Small intestine (tissue), 7 donors: ENCODE measurements around the gene NAT16. TPM values are rescaled to one million over a fixed set of nuclear protein-coding genes. Genes with fewer than 3 reads are reported as not detected.
A peak's percentile ranks its signal among the peaks of the same experiment; 100 is the strongest.
"Not testable (repeated sequence)": the region's sequence is repeated elsewhere in the genome, so short reads cannot be mapped to it uniquely, and the experiment has no call there.

Source experiments
- DNase-seq, 2 donors: peaks; one replicate each; pipeline versions ENCODE4 v3.0.0 to v3.0.0-alpha.2; 2013
- FAIRE-seq: peaks from 2 replicates; lab custom pipeline; 2012; peaks lifted over from hg19 to GRCh38; lab: Jason Lieb, UNC
- H3K27ac ChIP-seq, 3 donors: one replicate each; pipeline ENCODE4 v1.5.1; 2013; ENCODE audit warnings: low read length in 2 of 3, mild to moderate bottlenecking in 2 of 3, control low read depth in 1 of 3, inconsistent platforms in 1 of 3, low read depth in 1 of 3, moderate library complexity in 1 of 3
- H3K27me3 ChIP-seq, 3 donors: one replicate each; pipeline ENCODE4 v1.6.1; 2013; ENCODE audit warnings: low read length in 3 of 3, inconsistent platforms in 1 of 3; ENCODE audit not compliant: control insufficient read depth in 3 of 3, insufficient read depth in 3 of 3
- H3K36me3 ChIP-seq, 3 donors: one replicate each; pipeline ENCODE4 v1.6.1; 2013; ENCODE audit warnings: low read length in 3 of 3, inconsistent platforms in 1 of 3, low read depth in 1 of 3, mild to moderate bottlenecking in 1 of 3, moderate library complexity in 1 of 3; ENCODE audit not compliant: control insufficient read depth in 3 of 3, insufficient read depth in 2 of 3
- H3K4me1 ChIP-seq, 3 donors: one replicate each; pipeline ENCODE4 v1.6.1; 2013; ENCODE audit warnings: low read length in 2 of 3, inconsistent platforms in 1 of 3, low read depth in 1 of 3, mild to moderate bottlenecking in 1 of 3, moderate library complexity in 1 of 3; ENCODE audit not compliant: control insufficient read depth in 3 of 3, insufficient read depth in 2 of 3
- H3K4me3 ChIP-seq, 3 donors: one replicate each; pipeline ENCODE4 v1.5.1; 2013; ENCODE audit warnings: low read length in 3 of 3, control low read depth in 1 of 3, inconsistent platforms in 1 of 3, low read depth in 1 of 3, mild to moderate bottlenecking in 1 of 3, moderate library complexity in 1 of 3
- H3K9me3 ChIP-seq, 2 donors: one replicate each; pipeline ENCODE4 v1.6.1; 2013; ENCODE audit warnings: low read depth in 1 of 2, low read length in 1 of 2; ENCODE audit not compliant: control insufficient read depth in 2 of 2, insufficient read depth in 1 of 2
- WGBS, 3 donors: extraction: QIAGEN DNeasy Blood & Tissue Kit; methylation state at CpG; one replicate each; pipeline ENCODE4 v1.1.7; 2013; 5-methylcytosine and 5-hydroxymethylcytosine counted together
- polyA plus RNA-seq, 4 donors: library from polyadenylated mRNA; stranded (reverse) in 3 of 4; unstranded in 1 of 4; fragments of 200-250 nt in 3 of 4; fragments of 120-200 nt in 1 of 4; gene quantifications; one replicate each; pipeline versions ENCODE4 v1.2.1 to v1.2.3, GENCODE V29; 2013
- donor health status: healthy with polysubstance abuse.
- donor health status: control.
- donor health status: control.
- donor health status: Bipolar disorder and iron deficiency.
- donor health status: healthy.

Gene NAT16
- polyA plus RNA-seq, 4 donors, result 0.04 to 0.10 TPM; not detected in 2

DNA sequence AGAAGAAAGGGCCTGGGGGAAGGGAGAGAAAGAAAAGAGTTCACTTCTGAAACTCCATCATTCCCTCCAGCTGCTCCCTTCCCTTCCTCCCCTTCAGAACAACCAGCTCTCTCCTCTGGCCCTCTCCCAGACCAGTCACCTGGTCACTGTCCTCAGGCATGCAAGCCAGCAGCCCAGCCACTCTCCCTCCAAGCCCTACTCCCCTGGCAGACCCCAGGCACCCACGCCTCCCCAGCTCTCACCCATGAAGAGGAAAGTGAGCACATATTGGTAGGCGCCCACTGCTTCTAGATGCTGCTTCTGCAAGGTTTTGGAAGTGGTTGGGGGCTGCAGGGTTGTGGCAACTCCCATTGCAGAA, 20.4 kb upstream of the NAT16 start:
- DNase-seq (peak in 1 of 2 donors; percentile 21), FAIRE-seq (no peak)
- Histone ChIP-seq H3K36me3 (peaks cover 0 to 32% (median 0%) of the 10 kb centered on the region in 3 donors), H3K27ac (peak overlapping the region; percentile 85 to 97 (median 92)), H3K27me3 (peaks cover 0 to 12% (median 9%) of the 10 kb centered on the region in 3 donors), H3K4me1 (peaks cover 0 to 20% (median 0%) of the 10 kb centered on the region in 3 donors), H3K4me3 (peak overlapping the region in 2 of 3 donors; percentile 83 to 85), H3K9me3 (no peaks in the 10 kb centered on the region)
- WGBS, 3 donors, result 30 to 65% (median 39%) methylated on average over 2 of the region's 2 CpGs

DNA sequence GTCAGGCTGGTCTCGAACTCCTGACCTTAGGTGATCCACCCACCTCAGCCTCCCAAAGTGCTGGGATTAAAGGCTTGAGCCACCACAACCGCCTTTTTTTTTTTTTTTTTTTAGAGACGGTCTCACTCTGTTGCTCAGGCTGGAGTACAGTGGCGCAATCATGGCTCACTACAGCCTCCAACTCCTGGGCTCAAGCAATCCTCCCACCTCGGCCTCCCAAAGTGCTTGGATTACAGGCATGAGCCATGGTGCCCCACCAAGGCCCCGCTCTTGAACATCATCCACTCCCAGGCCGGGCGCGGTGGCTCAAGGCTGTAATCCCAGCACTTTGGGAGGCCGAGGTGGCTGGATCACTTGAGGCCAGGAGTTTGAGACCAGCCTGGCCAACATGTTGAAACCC, 19.4 kb upstream of the NAT16 start:
- Histone ChIP-seq H3K4me3 (peak overlapping the region in 2 of 3 donors; percentile 83 to 85), H3K27me3 (peaks cover 0 to 12% (median 9%) of the 10 kb centered on the region in 3 donors), H3K4me1 (peaks cover 0 to 20% (median 0%) of the 10 kb centered on the region in 3 donors), H3K36me3 (peaks cover 0 to 34% (median 0%) of the 10 kb centered on the region in 3 donors), H3K27ac (peak overlapping the region in 1 of 3 donors; percentile 97)
- WGBS, 3 donors, result 84 to 94% (median 93%) methylated on average over 10 of the region's 10 CpGs
- H3K9me3 ChIP-seq, FAIRE-seq, DNase-seq: not testable (repeated sequence)

DNA sequence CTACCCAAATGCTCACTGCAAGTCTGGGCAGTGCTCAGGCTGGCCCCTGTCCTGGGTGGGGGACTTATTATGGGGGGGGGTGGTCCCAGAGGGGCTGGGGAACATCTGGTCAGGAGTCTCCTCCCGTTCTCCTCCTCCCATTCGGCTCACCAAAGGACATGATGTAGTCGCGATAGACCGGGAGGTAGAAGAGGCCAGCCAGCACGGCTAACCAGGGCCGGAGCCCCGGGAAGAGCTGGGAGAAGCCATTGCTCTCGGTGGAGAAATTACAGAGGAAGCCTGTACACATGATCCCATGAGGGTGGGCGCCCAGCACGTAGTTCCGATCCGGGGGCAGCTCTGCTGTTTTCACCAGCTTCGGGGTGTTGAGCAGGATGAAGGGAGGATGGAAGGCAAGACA, 18.4 kb upstream of the NAT16 start:
- Histone ChIP-seq H3K27ac (no peak overlapping the region), H3K9me3 (no peaks in the 10 kb centered on the region), H3K4me3 (no peak overlapping the region), H3K27me3 (peaks cover 0 to 12% (median 9%) of the 10 kb centered on the region in 3 donors), H3K4me1 (peaks cover 0 to 20% (median 0%) of the 10 kb centered on the region in 3 donors), H3K36me3 (peaks cover 0 to 34% (median 0%) of the 10 kb centered on the region in 3 donors)
- no peak for DNase-seq
- no peak for FAIRE-seq
- WGBS, 3 donors, result 75 to 88% (median 82%) methylated on average over 14 of the region's 14 CpGs

DNA sequence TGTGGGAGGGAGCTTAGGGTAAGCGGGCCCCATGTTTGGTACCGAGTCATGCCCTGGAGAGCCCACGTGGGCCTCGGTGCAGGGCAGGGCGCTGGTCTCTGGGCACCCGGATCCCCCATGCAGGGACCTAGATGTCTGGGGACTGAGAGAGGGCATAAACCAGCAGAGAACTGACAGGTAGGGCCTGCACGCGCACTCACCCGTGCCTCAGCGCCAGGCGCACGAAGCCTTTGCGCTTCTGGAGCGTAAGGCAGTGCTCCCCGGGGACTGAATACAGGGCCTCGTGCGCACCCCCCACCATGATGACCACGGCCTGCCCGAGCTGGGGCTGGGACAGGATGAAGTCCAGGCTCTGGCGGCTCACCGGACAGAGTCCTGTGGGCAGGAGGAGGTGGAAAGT, 17.9 kb upstream of the NAT16 start:
- H3K9me3 ChIP-seq, result no peaks in the 10 kb centered on the region
- 75 to 88% (median 86%) methylated on average over 21 of the region's 21 CpGs for WGBS, 3 donors
- FAIRE-seq (no peak), DNase-seq (no peak)
- H3K27ac ChIP-seq, result no peak overlapping the region
- H3K4me3 ChIP-seq, result no peak overlapping the region
- peaks cover 0 to 32% (median 0%) of the 10 kb centered on the region in 3 donors for H3K36me3 ChIP-seq
- peaks cover 0 to 20% (median 0%) of the 10 kb centered on the region in 3 donors for H3K4me1 ChIP-seq
- peaks cover 0 to 12% (median 9%) of the 10 kb centered on the region in 3 donors for H3K27me3 ChIP-seq

DNA sequence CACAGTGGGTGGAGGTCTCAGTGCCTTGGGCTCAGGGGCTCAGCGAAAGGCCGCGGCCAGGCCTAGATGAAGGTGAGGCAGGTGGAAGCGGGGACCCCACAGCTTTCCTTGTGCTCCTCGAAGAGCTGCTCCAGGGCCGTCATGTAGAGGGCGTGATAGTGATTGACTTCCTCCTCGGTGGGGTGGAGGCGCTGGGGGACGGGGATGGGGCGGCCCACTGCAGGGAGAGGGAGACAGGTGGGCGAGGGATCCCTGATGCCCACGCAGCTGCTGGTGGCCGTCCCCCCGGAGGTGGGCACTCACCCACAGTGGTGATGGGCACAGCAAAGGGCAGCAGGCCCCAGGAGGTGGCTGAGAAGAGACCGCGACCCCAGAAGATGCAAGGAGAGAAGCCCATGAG, 15.8 kb upstream of the NAT16 start:
- no peak for DNase-seq
- Histone ChIP-seq H3K9me3 (no peaks in the 10 kb centered on the region), H3K4me1 (peaks cover 0 to 16% (median 0%) of the 10 kb centered on the region in 3 donors), H3K36me3 (peaks cover 0 to 34% (median 0%) of the 10 kb centered on the region in 3 donors), H3K27me3 (peaks cover 0 to 5% (median 4%) of the 10 kb centered on the region in 3 donors), H3K4me3 (no peak overlapping the region), H3K27ac (no peak overlapping the region)
- FAIRE-seq, result no peak
- 86 to 92% (median 87%) methylated on average over 14 to 17 of the region's 17 CpGs for WGBS, 3 donors

DNA sequence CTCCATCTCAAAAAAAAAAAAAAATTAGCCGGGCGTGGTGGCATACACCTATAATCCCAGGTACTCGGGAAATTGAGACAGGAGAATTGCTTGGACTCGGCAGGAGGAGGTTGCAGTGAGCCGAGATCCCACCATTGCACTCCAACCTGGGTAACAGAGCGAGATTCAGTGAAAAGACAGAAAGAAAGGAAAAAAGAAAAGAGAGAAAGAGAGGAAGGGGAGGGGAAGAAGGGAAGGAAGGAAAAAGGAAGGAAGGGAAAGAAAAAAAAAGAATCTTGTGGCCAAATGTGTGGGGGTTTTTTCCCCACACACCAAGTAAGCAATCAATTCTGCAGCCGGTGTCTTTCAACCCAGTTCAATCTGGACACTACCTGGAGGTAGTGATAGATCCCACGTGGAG, 9.0 kb upstream of the NAT16 start:
- H3K4me1 ChIP-seq, result peaks cover 0 to 11% (median 0%) of the 10 kb centered on the region in 3 donors
- DNase-seq (no peak), FAIRE-seq (no peak)
- H3K27me3 ChIP-seq, result peaks cover 0 to 6% (median 0%) of the 10 kb centered on the region in 3 donors
- no peak overlapping the region for H3K4me3 ChIP-seq
- peaks cover 0 to 5% (median 0%) of the 10 kb centered on the region in 3 donors for H3K36me3 ChIP-seq
- no peaks in the 10 kb centered on the region for H3K9me3 ChIP-seq
- H3K27ac ChIP-seq, result no peak overlapping the region
- WGBS, 3 donors, result 67 to 78% (median 75%) methylated on average over 8 of the region's 8 CpGs

DNA sequence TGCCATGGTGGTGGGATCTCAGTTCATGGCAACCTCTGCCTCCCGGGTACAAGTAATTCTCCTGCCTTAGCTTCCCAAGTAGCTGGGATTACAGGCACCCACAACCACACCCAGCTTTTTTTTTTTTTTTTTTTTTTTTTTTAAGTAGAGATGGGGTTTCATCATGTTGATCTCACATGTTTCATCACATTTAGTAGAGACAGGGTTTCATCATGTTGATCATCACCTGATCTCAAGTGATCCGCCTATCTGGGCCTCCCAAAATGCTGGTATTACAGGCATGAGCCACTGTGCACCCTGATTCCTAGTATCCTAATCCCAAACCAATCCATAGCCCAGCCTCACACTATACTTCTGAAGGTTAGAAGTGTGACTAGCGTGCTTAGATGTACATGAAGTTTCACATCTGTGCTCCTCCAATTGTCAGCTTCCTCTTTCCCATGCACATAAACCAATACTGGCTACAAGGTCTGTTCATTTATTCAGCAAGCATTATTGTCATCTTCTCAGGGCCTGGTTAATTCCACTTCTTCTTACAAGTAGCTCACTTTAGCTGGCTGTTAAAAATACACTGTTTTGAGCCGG, 6.8 kb upstream of the NAT16 start:
- WGBS, 3 donors, result 73 to 94% (median 83%) methylated on average over 4 of the region's 4 CpGs
- FAIRE-seq, result no peak
- no peaks in the 10 kb centered on the region for H3K9me3 ChIP-seq
- no peak overlapping the region for H3K27ac ChIP-seq
- peaks cover 0 to 12% (median 3%) of the 10 kb centered on the region in 3 donors for H3K27me3 ChIP-seq
- DNase-seq, result no peak
- H3K4me1 ChIP-seq, result peaks cover 0 to 9% (median 0%) of the 10 kb centered on the region in 3 donors
- H3K4me3 ChIP-seq, result no peak overlapping the region
- peaks cover 0 to 5% (median 0%) of the 10 kb centered on the region in 3 donors for H3K36me3 ChIP-seq

DNA sequence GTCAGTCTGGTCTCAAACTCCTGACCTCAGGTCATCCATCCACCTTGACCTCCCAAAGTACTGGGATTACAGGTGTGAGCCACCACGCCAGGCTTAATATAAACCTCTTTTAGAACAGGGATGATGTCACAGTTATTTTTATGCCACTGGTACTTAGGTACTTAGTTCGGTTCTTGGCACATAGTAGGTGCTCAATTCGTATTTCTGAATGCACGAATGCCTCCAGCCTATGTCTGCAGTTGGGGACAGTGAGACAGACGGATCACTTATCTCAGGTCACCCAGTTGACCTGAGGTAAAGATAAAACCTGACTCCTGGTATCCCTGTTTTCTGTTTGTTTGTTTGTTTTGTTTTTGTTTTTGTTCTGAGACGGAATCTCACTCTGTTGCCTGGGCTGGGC, 6.1 kb upstream of the NAT16 start:
- 62 to 66% (median 64%) methylated on average over 6 of the region's 6 CpGs for WGBS, 3 donors
- FAIRE-seq (no peak), DNase-seq (no peak)
- Histone ChIP-seq H3K4me1 (peaks cover 0 to 8% (median 0%) of the 10 kb centered on the region in 3 donors), H3K36me3 (peaks cover 0 to 5% (median 0%) of the 10 kb centered on the region in 3 donors), H3K27me3 (peaks cover 0 to 12% (median 9%) of the 10 kb centered on the region in 3 donors), H3K27ac (no peak overlapping the region), H3K9me3 (no peaks in the 10 kb centered on the region), H3K4me3 (no peak overlapping the region)
